RPMI7951 (cell line): ENCODE results near the gene BCL2L11. TPM values are rescaled to one million over a fixed set of nuclear protein-coding genes. Genes with fewer than 3 reads are reported as not detected.
A peak's percentile ranks its signal among the peaks of the same experiment; 100 is the strongest.

Experiments
- DNase-seq: peaks from one replicate; pipeline ENCODE4 v3.0.0-alpha.2; 2012; ENCODE audit warnings: low read depth
- total RNA-seq: library from RNA; depleted of rRNA; stranded (reverse); fragments of >200 nt; shearing (Covaris generic); gene quantifications from 2 replicates; pipeline ENCODE4 v1.2.3, GENCODE V29; 2014

Gene BCL2L11
- total RNA-seq, 1 experiment from 2014 or later = 2.3 TPM

DNA sequence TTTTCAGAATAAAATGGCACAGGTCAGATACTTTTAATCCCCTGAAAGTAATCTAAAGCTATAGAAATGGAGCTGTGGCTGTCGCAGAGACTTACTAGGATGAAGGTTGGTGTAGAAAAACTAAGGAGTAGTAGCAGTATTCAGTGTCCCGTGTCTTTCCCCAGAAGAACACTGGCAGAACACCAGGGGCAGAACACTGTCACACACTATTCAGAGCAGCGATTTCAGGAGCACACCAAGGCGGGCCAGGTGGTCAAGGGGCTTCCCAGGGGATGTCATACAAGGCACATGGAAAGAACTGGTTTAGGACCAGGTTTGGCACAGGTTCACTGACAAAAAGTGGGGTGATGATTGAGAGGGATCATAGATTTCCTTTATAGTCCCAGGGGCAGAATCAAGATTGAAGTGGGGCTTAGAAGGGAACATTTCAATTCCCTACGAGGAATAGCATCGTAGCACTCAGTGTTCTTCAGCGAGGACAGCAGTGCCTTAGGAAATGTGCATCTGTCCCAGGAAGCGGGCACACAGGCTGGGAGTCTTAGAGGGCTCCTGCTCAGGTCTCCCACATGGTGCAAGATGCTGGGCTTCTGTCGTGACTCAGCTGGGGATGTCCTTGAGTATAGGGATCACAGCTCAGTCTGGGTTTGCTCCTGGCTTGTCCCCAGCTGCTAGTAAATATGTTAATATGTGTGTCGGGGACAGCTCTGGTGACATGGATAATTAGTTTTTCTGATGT is 22.6 kb downstream of the BCL2L11 start:
- no peak for DNase-seq

DNA sequence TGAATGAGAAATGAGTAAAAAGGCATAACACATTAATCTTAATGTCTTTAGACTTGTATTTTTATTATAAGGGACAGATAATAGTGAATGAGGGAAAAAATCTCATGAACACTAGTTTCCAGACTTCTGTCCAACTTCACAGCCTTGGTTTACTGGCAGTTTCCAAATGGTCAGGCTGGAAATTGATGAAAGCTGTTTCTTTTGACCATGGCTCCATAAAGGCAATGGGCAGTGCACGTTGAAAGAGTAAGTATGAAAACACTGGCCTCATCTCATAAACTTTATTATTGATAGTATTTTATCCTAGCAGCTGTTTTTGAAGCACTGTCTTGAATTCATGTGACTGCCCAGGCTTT is 23.1 kb downstream of the BCL2L11 start:
- no peak for DNase-seq

DNA sequence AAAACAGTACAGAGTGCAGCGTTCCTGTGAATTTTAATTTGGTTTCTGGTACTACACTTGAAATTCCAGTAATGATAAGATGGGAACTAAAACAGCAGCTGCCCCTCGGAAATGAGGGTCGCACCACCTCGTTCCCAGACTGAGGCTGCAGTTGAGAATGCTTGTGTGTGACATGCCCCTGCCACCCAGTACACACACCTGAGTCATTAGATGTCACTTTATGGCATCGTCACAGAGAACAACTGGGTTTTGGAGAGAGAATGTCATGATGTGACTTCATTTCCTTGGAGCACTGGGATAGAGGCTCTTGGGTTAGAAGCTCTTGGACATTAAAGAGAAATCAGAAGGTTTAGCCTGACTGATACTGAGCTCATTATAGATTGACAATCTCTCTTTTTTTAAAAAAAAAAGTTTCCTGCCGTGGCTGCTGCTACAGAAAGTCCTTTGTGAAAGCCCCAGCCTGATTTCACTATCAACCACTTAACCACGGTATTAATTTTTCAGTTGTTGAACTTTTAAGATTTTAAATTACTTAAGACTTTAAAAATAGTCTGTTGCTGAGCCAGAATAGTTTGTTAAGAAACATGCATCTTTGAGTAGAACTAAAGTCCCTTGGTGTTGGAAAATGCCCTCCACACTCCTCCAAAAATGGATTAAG is 24.5 kb downstream of the BCL2L11 start:
- DNase-seq = no peak

DNA sequence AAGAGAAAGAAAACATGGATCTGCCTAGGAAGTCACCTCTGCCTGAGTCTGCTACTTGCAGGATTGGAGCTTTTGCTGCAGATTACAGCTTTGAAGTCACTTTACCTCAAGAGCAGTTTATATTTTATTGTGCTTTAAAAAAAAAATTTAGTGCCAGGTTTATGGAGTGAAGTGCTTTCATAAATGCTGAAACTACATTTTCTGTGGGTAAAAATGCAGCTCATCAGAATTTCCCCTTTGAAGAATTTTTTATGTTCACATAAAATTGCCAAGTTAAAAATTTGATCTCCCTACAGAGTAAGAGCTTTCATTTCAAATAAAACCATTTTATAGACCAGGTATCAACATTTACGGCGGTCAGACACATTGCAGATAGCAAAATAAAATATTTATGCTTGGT is 25.2 kb downstream of the BCL2L11 start:
- no peak for DNase-seq

DNA sequence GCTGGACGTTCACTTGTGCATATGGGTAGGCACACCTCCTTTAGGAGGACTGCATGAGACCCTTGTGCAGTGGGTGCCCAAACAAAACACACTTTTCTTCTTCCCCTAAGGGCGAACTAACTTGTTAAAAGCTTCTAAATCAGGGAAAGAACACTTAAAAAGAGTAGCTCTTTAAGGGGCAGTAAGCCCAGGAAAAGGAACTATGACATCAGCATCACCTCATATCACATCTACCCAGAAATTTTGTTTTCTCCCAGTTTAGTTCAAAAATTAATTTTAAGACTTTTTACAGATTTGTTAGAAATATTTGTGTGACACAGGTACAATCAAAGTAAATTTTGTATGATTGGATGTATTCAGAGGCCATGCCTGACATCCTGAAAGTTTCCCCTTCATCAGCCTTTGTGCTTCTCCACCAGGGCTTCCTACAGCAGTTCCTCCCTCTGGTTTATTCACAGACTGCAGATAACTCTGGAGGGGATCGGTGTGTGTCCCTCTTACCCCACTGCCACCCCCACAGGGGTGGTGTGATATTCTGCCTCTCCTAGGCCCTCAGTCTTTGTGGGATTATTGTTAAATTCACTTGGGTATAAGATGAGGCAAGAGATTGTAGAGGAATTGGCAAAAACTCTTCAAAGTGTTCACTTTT is 27.6 kb downstream of the BCL2L11 start:
- DNase-seq = no peak

DNA sequence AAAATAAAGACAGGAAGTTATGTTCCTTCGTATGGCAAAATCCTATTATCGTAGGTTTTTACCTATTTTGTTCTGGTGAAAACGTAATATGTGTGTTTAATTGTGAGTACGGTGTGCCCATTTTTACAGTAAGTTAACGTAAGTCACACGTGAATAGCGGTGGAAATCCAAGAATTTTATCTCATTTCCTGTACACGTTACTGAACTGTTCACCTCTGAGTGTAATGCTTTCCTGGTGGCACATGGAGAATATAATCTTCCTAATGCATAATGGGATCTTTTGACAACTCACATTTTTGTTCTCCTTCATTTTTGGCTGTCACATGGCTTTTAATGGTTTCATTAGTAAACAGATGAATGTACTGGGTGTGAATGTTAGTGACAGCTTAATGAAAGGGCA is 28.2 kb downstream of the BCL2L11 start:
- no peak for DNase-seq

DNA sequence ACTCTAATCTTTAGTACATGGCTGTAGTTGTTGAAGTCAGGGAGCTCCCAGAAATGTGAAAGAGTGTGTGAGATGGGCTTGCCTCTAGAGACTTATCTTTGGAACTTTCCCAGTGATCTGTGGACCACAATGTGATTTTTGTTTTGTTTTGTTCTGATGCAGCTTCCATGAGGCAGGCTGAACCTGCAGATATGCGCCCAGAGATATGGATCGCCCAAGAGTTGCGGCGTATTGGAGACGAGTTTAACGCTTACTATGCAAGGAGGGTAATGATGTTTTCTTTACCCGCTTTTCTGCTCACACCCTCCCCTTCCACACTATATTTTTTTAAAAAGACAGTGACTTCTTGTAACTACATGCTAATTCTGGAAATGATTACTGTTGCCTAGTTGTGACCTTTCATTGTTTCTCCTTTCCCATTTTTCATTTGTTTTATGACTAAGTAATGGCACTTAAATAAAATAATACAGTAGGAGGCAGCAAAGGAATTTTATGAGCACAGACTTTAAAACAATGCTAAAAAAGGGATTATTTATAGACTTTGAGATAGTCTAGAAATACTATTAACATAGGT is 29.3 kb downstream of the BCL2L11 start:
- no peak for DNase-seq

DNA sequence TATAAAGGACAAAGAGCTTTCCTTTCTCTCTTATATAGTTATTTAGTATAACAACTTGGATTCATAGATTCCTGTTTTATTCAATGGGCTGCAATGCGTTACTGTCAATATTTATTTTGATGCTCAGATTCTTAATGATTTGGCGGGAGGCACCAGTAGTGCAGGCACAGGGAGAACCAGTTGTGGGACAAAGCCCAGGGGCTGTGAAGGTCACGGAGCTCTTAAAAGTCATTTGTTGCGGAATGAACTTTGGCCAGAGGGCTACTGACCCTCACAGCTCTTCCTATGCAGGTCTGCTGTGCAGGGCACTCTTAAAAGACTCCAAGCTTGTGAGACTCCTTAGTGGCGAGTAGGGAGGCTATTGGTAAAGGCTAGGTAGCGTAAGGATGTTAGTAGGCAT is 34.0 kb downstream of the BCL2L11 start:
- no peak for DNase-seq

DNA sequence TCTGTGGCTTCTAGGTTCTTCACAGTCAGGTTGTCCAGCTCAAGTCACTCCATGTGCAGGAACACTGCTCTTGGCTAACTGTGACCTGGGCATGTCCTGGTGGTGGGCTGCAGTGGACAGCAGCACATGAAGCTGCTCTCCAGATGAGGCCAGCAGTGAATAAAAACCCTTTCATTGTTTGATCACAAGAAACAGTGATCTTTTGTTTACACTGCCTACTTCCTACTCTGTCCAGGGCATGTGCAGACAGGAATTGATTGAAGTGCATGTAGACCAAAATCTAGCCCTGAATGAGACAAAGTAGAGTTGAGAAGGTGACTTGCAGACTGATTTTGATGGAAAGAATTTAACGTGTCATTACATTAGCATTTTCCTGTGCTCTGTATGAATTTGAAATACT is 34.9 kb downstream of the BCL2L11 start:
- DNase-seq = no peak

DNA sequence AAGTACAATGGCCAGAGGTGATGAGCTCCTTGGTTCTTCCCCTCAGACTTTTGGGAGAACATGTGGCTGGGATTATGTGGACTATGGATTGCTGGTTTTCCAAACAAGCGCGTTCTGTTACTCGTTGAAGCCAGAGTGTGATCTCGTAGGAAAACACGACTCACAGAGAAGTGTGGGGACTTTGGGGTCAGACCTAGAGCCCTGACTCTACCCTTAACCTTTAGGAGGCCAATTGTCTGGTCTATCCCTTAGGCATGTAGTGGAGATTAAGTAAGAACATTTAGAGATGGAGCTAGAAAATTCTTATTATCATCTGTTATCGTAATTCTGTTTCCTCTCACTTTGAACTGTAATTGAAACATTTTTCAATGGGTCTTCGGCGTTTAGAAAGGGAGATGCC is 35.8 kb downstream of the BCL2L11 start:
- no peak for DNase-seq

DNA sequence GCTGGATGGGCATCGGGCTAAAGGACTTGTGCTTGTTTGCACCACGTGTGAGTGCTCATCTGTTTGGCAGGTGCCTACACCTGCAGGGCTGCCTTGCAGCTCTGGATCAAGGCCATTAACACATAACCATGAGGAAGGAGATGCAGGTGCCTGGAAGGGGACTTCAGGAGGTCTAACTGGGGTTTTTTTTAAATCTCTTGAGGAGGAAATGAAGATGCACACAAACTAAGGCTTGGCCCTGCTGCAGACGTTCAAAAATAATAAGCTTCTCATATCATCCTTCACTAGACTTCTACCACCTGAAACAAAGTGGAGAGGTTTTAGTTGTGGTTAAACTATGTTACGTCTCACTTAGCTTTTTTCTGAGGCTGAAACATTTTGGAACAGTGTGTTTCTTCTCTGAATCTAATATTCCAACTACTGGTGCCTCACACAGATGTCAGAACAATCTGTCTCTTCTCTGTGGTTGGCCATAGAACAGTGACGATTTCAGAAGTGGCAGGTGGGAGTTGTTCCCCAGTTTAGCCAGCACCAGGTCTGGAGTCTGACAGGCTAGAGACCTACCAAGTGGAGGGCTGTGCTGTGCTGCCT is 36.5 kb downstream of the BCL2L11 start:
- no peak for DNase-seq

DNA sequence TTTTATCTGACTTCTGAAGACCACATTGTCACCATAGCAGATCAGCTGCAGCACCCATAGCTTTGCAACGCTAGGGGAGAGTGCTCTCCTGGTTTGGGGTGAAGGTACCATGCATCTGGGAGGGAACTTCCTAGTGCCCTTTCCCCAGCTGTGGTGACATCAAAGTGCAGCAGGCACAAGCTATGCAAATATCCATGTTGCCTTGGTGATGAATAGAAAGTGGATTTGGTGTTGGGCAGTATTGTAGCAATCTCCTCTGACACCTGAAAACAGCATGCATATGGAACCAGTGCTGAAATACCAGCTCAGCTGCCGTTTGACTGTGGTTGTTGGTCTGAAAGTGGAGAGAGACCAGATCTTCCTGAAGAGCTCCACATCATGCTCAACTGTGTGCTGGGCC is 37.1 kb downstream of the BCL2L11 start:
- DNase-seq = no peak

DNA sequence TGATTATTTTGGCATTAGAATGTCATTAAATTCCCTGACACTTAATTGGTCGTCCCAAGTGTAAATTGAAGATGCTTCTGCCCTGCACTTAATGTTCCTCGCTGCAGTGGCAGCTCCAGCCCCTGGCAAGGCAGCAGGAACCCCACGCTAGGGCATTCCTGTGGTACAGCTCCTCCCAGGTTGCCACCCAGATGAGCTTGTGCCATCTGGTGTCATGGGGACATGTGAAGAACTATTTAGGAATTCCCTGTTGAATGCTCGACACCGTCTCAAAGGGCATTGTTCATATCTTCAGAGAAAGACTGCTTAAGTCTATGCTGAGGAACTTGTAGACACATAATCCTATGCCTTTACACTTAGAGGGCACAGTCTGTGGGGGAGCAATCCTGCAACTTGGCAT is 38.9 kb downstream of the BCL2L11 start:
- DNase-seq = no peak

DNA sequence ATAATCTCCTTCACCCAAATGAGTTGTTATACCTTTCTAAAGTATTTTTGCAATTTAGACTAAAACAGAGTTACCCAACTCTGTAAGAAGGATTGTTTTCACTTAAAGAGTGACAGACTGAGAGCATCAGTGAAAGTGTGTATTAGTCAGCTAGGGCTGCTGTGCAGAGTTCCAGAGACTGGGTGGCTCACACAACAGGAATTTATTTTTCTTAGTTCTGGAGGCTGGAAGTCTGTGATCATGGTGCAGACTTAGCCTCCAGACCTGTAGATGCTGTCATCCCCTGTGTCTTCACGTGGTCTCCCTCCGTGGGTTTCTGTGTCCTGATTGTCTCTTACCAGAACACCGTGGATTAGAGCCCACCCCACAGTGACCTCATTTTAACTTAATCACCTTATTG is 40.0 kb downstream of the BCL2L11 start:
- DNase-seq = peak; percentile 51

DNA sequence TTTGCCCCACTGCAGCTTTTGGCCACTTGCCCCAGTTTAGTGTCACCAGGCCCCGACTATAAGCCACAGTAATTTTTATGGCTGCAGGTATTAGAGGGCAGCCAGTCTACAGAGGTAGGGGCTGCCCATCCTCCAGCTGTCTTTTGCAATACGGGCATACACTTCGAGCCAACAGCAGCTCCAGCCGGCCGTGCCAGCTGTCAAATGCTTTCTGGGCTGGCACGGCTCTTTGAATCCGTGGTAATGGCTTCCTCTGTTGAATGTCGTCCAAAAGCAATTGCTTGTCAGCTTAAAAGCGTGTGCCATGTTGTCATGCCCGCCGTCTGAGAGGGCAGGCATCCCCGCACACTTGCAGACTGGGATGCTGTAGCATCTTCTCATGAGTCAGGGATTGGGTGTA is 41.3 kb downstream of the BCL2L11 start:
- no peak for DNase-seq

DNA sequence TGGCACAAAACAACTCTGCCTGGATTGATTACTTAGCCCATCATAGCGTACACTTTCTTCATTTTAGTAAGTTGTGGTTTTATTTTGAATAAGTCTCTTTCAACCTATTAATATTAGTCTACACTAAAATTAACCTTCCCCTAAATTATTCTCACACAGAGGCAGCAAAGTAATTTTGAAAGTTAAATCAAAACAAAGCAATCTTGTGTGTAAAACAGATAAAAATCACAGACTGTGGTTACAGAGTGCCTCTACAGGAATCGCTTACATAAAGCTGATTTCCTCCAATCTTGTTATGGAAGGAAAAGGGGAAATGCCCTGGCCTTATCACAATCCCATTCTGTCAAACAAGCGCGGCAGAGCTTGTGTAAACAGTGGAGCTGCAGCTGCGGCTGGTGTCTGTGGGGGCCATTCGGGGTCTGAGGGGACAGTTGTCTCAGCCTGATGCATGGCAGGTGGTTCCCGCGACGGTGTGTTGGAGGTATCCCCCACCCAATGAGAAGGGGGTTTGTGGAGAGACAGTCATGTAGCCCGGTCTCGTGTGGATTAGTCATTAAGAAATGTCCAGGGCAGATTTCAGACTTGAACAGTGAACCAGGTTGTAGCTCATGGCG is 42.1 kb downstream of the BCL2L11 start:
- no peak for DNase-seq

DNA sequence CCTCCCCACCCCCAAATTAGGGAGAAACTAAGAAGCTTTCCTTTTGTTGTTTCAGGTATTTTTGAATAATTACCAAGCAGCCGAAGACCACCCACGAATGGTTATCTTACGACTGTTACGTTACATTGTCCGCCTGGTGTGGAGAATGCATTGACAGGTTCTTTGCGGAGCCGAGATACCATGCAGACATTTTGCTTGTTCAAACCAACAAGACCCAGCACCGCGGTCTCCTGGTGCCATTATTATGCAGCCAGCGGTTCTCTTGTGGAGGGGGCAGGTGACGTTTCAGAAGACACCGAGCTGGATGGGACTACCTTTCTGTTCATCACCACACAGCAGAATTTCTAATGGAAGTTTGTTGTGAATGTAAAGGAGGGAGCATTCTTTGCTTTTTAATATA is 43.4 kb downstream of the BCL2L11 start:
- DNase-seq = no peak

DNA sequence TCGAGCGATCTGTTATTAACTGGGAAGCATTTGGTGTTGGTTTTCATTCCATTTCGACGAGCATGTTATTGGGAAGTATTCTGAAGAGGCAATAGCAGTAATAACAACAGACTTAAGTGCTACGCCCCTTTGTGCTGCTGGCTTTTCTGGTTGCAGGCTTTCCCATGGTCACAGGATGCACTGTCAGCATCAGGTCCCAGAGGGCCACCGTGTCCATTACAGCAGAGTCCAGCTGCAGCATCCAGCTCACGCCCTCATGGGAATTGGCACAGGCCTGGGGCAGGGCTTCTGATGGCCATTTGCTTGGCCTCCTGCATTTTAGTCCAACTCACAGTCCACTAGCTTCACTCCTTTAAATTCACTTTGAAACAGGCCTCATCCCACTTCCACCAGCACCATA is 44.4 kb downstream of the BCL2L11 start:
- DNase-seq = no peak

DNA sequence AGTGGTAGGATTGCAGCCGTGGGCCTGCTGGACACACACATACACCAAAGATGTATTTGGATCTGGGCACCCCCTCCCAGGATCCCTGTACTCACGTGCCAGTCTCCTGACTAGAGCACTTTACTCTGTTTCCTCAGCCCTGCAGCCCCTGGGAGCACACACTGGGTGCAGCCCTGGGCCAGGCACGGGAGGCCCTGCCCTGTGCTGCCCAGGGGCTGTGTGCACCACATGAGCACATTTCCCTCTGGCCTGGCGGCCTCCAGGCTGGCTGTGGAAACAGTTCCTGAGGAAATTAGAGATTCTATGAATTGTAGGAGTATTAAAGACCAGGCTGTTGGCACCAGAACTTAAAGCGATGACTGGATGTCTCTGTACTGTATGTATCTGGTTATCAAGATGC is 45.4 kb downstream of the BCL2L11 start:
- DNase-seq = no peak

DNA sequence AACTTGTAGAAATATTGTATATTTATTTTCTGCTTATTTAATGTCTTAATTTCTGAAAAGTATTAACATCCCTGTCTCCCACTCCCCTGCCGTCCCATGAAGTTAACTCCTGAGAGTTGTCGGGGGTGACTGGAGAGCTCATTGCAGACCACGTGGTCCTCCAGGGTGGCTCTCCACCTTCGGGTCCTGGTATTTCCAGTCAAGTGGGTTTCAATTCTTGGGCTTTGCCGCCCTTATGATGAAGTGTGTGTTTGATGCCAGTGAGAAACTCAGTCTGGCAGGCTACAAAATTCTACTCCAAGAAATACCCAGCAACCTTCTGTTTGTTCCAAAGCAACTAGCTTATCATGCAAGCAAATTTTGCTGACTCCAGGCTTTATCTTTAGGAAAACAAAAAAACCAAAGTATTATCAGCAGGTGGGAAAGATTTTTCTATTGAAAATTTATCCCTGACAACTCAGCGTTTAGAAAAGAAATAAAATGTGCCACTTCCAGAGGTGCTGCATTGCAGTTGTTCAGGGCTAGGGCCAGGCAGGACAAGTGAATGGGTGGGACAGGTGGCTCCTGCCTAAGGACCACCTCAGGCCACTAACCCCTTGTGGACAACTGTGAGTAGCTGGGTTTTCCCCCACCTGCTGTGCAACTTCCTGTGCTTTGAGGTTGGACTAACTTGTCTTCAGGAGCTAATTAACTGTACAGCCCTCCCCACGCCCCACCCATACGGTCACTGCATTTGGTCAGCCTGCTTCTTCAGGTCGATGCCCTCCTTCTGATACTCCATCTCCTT is 46.6 kb downstream of the BCL2L11 start:
- DNase-seq = no peak

DNA sequence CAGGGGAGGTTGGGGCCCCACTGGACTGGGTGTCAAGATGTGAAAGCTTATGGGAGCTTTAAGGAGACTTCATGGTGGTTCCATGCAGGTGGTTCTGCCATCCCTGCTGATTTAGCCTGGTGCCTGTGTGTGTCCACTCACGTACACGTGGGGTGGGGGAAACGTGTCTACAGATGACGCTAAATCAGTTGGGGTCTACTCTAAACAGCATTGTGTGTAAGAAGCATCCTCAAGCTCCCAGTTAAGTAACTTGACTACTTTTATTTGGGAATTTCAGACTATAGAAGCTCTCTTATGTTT is 47.1 kb downstream of the BCL2L11 start:
- no peak for DNase-seq
